Measurements from ENCODE around the gene AEN.

AEN gene

DNA sequence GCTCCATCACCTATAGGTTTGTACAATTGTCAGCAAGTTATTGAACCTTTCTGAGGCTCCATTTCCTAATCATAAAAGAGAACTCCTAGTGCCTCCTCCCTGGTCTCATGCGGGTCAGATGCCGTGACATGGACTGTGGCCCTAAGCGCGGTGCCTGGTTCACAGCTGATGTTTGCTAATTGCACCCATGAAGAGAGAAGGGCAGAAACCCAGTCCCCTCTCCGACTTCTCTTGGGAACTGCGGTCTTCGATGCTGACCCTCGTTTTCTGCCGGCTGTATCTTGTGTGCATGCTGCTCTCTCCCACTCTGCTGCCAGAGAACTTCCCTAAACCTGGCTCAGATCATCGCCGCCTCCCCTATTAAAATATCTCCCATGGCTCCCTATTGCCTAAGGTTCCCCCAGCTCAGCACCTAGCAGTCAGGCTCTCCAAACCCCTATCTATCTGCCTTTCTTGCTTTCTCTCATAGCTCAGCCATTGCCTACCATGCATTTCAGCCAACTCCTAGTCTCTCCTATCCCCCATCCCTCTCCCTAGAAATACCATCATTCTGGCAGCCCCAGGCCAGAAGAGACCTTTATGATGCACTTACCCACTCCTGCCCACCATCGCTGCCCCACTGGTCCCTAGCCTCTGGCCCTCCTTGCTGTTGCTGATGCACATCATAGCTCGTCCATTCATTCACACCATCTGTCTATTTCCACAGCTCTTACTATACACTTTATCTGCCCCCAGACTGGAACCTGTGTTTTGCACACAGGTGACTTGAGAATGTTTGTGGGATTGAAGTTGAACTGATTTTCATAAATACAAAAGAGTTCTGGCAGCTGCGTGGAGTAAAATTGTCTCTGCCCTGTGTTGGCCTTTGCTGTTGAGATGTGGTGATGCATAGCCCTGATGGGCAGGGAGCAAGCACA lies 24.3 kb downstream of the AEN start:
- H3K36me3 ChIP-seq (ENCODE audit: control insufficient read depth, insufficient read depth, low read length), result no peaks in the 10 kb centered on the region
- peaks cover 9% of the 10 kb centered on the region; the same call in 1 of the 2 replicates for H3K4me1 ChIP-seq (ENCODE audit: control insufficient read depth, insufficient read depth, low read length)
- H3K27ac ChIP-seq (ENCODE audit: low read depth, low read length), result no peak overlapping the region
- H3K9ac ChIP-seq (ENCODE audit: low read length), result no peak overlapping the region
- no peaks in the 10 kb centered on the region for H3K9me3 ChIP-seq (ENCODE audit: control insufficient read depth, insufficient read depth, low read depth, low read length)
- H3K4me3 ChIP-seq (ENCODE audit: low read depth, low read length), result no peak overlapping the region
- H3K27me3 ChIP-seq (ENCODE audit: control insufficient read depth, insufficient read depth, low read length), result no peaks in the 10 kb centered on the region

DNA sequence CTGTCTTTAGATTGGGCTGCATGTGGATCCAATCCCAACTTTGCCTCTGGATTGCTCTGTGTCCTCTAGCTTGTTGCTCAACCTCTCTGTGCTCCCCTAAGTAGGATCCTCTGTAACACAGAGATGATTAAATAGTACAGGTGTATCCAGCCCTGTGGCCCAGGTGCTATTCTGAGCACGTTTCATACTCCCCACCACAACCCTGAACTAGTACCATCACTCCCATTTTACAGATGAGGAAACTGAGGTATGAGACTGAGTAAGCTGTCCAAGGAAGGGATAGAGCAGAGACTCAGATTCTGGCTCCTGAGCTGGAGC lies 24.9 kb downstream of the AEN start:
- peaks cover 9% of the 10 kb centered on the region; the same call in 1 of the 2 replicates for H3K4me1 ChIP-seq (ENCODE audit: control insufficient read depth, insufficient read depth, low read length)
- no peaks in the 10 kb centered on the region for H3K27me3 ChIP-seq (ENCODE audit: control insufficient read depth, insufficient read depth, low read length)
- no peak overlapping the region for H3K27ac ChIP-seq (ENCODE audit: low read depth, low read length)
- H3K4me3 ChIP-seq (ENCODE audit: low read depth, low read length), result no peak overlapping the region
- no peak overlapping the region for H3K9ac ChIP-seq (ENCODE audit: low read length)
- no peaks in the 10 kb centered on the region for H3K9me3 ChIP-seq (ENCODE audit: control insufficient read depth, insufficient read depth, low read depth, low read length)
- H3K36me3 ChIP-seq (ENCODE audit: control insufficient read depth, insufficient read depth, low read length), result no peaks in the 10 kb centered on the region

- no peaks in the 10 kb centered on the region for H3K9me3 ChIP-seq (ENCODE audit: control insufficient read depth, insufficient read depth, low read depth, low read length)
- no peaks in the 10 kb centered on the region for H3K36me3 ChIP-seq (ENCODE audit: control insufficient read depth, insufficient read depth, low read length)
- no peak overlapping the region for H3K4me3 ChIP-seq (ENCODE audit: low read depth, low read length)
- H3K4me1 ChIP-seq (ENCODE audit: control insufficient read depth, insufficient read depth, low read length), result peaks cover 18% of the 10 kb centered on the region; the same call in 1 of the 2 replicates
- no peak overlapping the region for H3K9ac ChIP-seq (ENCODE audit: low read length)
- no peaks in the 10 kb centered on the region for H3K27me3 ChIP-seq (ENCODE audit: control insufficient read depth, insufficient read depth, low read length)
- H3K27ac ChIP-seq (ENCODE audit: low read depth, low read length), result no peak overlapping the region
Measured at GRCh38 chr15:88646951-88647350, 25.8 kb downstream of the AEN start.

- Histone ChIP-seq H3K9me3 (ENCODE audit: control insufficient read depth, insufficient read depth, low read depth, low read length) (no peaks in the 10 kb centered on the region), H3K27me3 (ENCODE audit: control insufficient read depth, insufficient read depth, low read length) (no peaks in the 10 kb centered on the region), H3K4me1 (ENCODE audit: control insufficient read depth, insufficient read depth, low read length) (peaks cover 19% of the 10 kb centered on the region), H3K9ac (ENCODE audit: low read length) (no peak overlapping the region), H3K4me3 (ENCODE audit: low read depth, low read length) (no peak overlapping the region), H3K36me3 (ENCODE audit: control insufficient read depth, insufficient read depth, low read length) (no peaks in the 10 kb centered on the region), H3K27ac (ENCODE audit: low read depth, low read length) (no peak overlapping the region)
Measured at GRCh38 chr15:88647351-88648105, 26.4 kb downstream of the AEN start.

- Histone ChIP-seq H3K4me1 (ENCODE audit: control insufficient read depth, insufficient read depth, low read length) (peaks cover 28% of the 10 kb centered on the region), H3K27ac (ENCODE audit: low read depth, low read length) (no peak overlapping the region), H3K9me3 (ENCODE audit: control insufficient read depth, insufficient read depth, low read depth, low read length) (no peaks in the 10 kb centered on the region), H3K4me3 (ENCODE audit: low read depth, low read length) (no peak overlapping the region), H3K27me3 (ENCODE audit: control insufficient read depth, insufficient read depth, low read length) (no peaks in the 10 kb centered on the region), H3K9ac (ENCODE audit: low read length) (no peak overlapping the region), H3K36me3 (ENCODE audit: control insufficient read depth, insufficient read depth, low read length) (no peaks in the 10 kb centered on the region)
Measured at GRCh38 chr15:88648357-88649214, 27.4 kb downstream of the AEN start.

GRCh38 chr15:88649286-88649733 lies 28.2 kb downstream of the AEN start:
- H3K4me1 ChIP-seq (ENCODE audit: control insufficient read depth, insufficient read depth, low read length), result peaks cover 28% of the 10 kb centered on the region
- H3K9me3 ChIP-seq (ENCODE audit: control insufficient read depth, insufficient read depth, low read depth, low read length), result no peaks in the 10 kb centered on the region
- H3K4me3 ChIP-seq (ENCODE audit: low read depth, low read length), result no peak overlapping the region
- no peak overlapping the region for H3K27ac ChIP-seq (ENCODE audit: low read depth, low read length)
- no peaks in the 10 kb centered on the region for H3K36me3 ChIP-seq (ENCODE audit: control insufficient read depth, insufficient read depth, low read length)
- no peaks in the 10 kb centered on the region for H3K27me3 ChIP-seq (ENCODE audit: control insufficient read depth, insufficient read depth, low read length)
- H3K9ac ChIP-seq (ENCODE audit: low read length), result no peak overlapping the region

DNA sequence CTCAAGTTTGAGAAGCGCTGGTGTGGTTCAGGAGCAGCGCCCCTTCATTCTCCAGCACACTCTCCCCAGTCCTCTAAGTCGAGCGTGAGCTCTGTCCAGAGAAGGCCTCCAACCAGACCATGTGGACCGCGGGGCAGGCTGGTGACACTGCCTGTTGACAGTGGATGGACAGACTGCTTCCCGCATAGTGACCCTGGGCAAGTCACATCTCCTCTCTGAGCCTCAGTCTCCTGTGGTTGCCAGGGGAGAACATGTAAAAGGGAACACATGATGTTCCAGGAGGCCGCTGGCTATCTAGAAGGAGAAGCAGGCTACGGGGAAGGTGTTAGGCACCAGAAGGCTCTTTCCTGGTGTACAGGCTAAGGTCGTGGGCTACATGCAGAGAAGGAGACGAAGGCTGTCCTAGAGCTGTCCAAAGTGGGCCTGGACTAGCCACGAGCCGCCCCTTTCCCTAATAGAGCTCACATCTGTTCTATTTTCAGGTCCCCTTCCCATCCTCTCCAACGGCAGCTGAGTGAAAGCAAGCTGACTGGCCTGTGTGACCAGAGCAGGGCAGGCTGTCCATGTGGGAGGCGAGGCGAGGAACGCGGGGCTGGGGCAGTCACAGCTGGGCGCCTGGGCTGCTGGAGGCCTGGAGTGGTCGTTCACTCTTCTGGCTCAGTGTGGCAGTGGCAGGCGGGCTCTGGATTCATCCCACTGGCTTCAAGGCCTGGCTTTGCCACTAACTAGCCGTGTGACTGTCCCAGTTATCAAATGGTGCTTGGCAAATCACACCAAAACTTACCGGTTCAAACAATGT lies 28.8 kb downstream of the AEN start:
- H3K4me3 ChIP-seq (ENCODE audit: low read depth, low read length), result no peak overlapping the region
- H3K36me3 ChIP-seq (ENCODE audit: control insufficient read depth, insufficient read depth, low read length), result no peaks in the 10 kb centered on the region
- no peak overlapping the region for H3K27ac ChIP-seq (ENCODE audit: low read depth, low read length)
- no peaks in the 10 kb centered on the region for H3K9me3 ChIP-seq (ENCODE audit: control insufficient read depth, insufficient read depth, low read depth, low read length)
- no peaks in the 10 kb centered on the region for H3K27me3 ChIP-seq (ENCODE audit: control insufficient read depth, insufficient read depth, low read length)
- H3K4me1 ChIP-seq (ENCODE audit: control insufficient read depth, insufficient read depth, low read length), result peaks cover 28% of the 10 kb centered on the region
- peak overlapping the region; percentile 4 for H3K9ac ChIP-seq (ENCODE audit: low read length)

- Histone ChIP-seq H3K27me3 (ENCODE audit: control insufficient read depth, insufficient read depth, low read length) (no peaks in the 10 kb centered on the region), H3K9ac (ENCODE audit: low read length) (no peak overlapping the region), H3K36me3 (ENCODE audit: control insufficient read depth, insufficient read depth, low read length) (no peaks in the 10 kb centered on the region), H3K9me3 (ENCODE audit: control insufficient read depth, insufficient read depth, low read depth, low read length) (no peaks in the 10 kb centered on the region), H3K27ac (ENCODE audit: low read depth, low read length) (no peak overlapping the region), H3K4me3 (ENCODE audit: low read depth, low read length) (no peak overlapping the region), H3K4me1 (ENCODE audit: control insufficient read depth, insufficient read depth, low read length) (peaks cover 28% of the 10 kb centered on the region)
Measured at GRCh38 chr15:88650556-88650955, 29.4 kb downstream of the AEN start.

GRCh38 chr15:88651136-88651732 lies 30.1 kb downstream of the AEN start:
- H3K9me3 ChIP-seq (ENCODE audit: control insufficient read depth, insufficient read depth, low read depth, low read length), result no peaks in the 10 kb centered on the region
- no peak overlapping the region for H3K27ac ChIP-seq (ENCODE audit: low read depth, low read length)
- H3K36me3 ChIP-seq (ENCODE audit: control insufficient read depth, insufficient read depth, low read length), result no peaks in the 10 kb centered on the region
- H3K9ac ChIP-seq (ENCODE audit: low read length), result no peak overlapping the region
- H3K4me3 ChIP-seq (ENCODE audit: low read depth, low read length), result no peak overlapping the region
- peaks cover 28% of the 10 kb centered on the region for H3K4me1 ChIP-seq (ENCODE audit: control insufficient read depth, insufficient read depth, low read length)
- no peaks in the 10 kb centered on the region for H3K27me3 ChIP-seq (ENCODE audit: control insufficient read depth, insufficient read depth, low read length)

DNA sequence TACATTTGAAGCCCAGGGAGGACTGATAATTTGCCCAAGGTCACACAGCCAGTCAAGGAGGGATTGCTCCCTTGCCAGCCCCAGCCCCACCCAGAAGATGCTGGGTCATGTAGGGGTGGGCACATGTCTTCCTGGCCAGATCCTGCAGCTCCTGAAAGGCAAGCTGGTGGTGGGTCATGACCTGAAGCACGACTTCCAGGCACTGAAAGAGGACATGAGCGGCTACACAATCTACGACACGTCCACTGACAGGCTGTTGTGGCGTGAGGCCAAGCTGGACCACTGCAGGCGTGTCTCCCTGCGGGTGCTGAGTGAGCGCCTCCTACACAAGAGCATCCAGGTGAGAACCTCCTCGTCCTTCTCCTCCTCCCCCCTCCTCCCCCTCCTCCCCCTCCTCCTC lies 30.8 kb downstream of the AEN start:
- no peak overlapping the region for H3K27ac ChIP-seq (ENCODE audit: low read depth, low read length)
- H3K36me3 ChIP-seq (ENCODE audit: control insufficient read depth, insufficient read depth, low read length), result no peaks in the 10 kb centered on the region
- H3K9ac ChIP-seq (ENCODE audit: low read length), result no peak overlapping the region
- H3K4me1 ChIP-seq (ENCODE audit: control insufficient read depth, insufficient read depth, low read length), result peaks cover 28% of the 10 kb centered on the region
- no peaks in the 10 kb centered on the region for H3K9me3 ChIP-seq (ENCODE audit: control insufficient read depth, insufficient read depth, low read depth, low read length)
- no peaks in the 10 kb centered on the region for H3K27me3 ChIP-seq (ENCODE audit: control insufficient read depth, insufficient read depth, low read length)
- H3K4me3 ChIP-seq (ENCODE audit: low read depth, low read length), result no peak overlapping the region

All from HUES6 (cell line).